ENCODE data around the gene TFF2.

GRCh38 chr21:42298237-42298636 lies 52.6 kb downstream of the TFF2 start:
- TF ChIP-seq CTCF (IDR thresholded peaks at IDR 0.05) = no peak
- no peak for TF ChIP-seq POLR2AphosphoS5 (IDR thresholded peaks at IDR 0.05; ENCODE audit: insufficient read depth in 1 of 2, low read depth in 1 of 2)

All from vagina (tissue), 2 donors.